ENCODE measurements around the gene NUDT21.

The NUDT21 gene

DNA sequence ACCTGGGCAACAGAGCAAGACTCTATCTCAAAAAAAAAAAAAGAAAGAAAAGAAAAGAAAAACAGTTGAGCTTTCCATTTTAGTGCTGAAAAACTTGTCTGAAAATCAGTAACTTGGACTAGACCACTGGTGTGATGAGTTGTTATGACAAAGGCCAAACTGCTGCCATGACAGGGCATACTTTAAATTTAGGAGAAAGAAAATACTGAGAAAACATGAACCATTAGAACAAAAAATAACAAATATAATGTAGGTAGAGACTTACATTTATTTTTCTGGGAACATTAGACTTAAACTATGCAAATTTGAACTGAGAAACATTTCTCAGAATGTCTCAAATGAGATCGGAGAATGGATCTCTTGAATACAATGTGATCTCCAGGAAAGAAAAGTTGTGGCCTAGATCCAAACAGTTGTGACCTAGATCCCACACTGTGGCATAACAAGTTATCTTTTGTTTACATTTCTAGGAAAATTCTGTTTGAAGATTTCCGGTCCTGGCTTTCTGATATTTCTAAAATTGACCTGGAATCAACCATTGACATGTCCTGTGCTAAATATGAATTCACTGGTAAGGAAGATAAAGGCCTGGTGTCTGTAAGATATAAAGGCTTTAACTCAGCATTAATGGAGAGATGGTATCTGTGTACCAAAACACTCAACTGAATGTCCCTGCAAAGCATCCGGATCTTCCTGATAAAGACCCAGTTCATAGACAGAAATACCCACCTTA is 11.1 kb upstream of the NUDT21 start:
- H3K4me3 ChIP-seq (ENCODE audit: low read depth, low read length), result no peak overlapping the region
- TF ChIP-seq, protein P1, sequence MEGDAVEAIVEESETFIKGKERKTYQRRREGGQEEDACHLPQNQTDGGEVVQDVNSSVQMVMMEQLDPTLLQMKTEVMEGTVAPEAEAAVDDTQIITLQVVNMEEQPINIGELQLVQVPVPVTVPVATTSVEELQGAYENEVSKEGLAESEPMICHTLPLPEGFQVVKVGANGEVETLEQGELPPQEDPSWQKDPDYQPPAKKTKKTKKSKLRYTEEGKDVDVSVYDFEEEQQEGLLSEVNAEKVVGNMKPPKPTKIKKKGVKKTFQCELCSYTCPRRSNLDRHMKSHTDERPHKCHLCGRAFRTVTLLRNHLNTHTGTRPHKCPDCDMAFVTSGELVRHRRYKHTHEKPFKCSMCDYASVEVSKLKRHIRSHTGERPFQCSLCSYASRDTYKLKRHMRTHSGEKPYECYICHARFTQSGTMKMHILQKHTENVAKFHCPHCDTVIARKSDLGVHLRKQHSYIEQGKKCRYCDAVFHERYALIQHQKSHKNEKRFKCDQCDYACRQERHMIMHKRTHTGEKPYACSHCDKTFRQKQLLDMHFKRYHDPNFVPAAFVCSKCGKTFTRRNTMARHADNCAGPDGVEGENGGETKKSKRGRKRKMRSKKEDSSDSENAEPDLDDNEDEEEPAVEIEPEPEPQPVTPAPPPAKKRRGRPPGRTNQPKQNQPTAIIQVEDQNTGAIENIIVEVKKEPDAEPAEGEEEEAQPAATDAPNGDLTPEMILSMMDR (IDR thresholded peaks at IDR 0.05; ENCODE audit: low read depth, low read length), result no peak

DNA sequence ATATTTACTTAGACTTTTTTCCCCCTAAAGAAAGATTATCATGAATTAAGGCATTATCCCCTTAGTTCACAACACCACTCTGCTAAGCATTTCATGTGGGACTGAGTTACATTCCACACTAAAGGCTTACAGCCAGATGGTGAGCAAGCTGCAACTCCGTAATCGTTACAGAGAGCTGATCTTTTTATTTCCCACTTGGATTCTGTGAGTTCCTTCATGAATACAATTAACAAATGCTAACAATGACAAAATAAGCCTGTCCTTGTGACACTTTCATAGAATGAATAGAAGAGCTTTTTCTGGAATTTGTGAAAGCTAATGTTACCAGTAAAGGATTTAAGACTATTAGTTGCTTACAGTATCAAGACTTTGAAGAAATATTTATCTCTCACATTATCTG is 9.0 kb upstream of the NUDT21 start:
- no peak overlapping the region for H3K4me3 ChIP-seq (ENCODE audit: low read depth, low read length)

DNA sequence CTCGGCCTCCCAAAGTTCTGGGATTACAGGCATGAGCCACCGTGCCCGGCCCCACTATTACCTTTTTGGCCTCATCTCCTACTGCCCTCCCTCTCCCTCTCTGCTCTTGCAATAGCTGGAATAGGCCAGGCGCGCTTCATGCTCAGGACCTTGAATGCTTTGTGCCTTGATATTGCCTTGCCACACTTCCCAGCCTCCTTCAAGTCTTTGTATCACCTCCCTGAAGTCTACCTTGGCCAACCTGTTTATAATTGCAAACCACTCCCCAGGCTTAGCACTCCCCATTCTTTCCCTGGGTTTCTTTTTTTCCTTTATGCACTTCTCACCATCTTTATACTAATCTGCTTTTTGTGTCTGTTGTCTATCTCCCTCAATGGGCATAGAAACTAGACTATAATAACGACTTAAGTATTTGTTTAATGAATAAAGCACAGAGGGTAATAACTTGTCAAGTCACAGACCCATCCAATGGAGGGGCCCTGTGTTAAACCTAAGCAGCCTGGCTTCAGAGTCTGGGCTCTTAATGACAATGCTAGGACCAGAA is 6.9 kb upstream of the NUDT21 start:
- TF ChIP-seq, protein P1 (IDR thresholded peaks at IDR 0.05; ENCODE audit: low read depth, low read length), result no peak
- H3K4me3 ChIP-seq (ENCODE audit: low read depth, low read length), result no peak overlapping the region

More for the DNA sequence above, 9.0 kb upstream of the NUDT21 start:
- TF ChIP-seq, protein P1 (IDR thresholded peaks at IDR 0.05; ENCODE audit: low read depth, low read length), result no peak

DNA sequence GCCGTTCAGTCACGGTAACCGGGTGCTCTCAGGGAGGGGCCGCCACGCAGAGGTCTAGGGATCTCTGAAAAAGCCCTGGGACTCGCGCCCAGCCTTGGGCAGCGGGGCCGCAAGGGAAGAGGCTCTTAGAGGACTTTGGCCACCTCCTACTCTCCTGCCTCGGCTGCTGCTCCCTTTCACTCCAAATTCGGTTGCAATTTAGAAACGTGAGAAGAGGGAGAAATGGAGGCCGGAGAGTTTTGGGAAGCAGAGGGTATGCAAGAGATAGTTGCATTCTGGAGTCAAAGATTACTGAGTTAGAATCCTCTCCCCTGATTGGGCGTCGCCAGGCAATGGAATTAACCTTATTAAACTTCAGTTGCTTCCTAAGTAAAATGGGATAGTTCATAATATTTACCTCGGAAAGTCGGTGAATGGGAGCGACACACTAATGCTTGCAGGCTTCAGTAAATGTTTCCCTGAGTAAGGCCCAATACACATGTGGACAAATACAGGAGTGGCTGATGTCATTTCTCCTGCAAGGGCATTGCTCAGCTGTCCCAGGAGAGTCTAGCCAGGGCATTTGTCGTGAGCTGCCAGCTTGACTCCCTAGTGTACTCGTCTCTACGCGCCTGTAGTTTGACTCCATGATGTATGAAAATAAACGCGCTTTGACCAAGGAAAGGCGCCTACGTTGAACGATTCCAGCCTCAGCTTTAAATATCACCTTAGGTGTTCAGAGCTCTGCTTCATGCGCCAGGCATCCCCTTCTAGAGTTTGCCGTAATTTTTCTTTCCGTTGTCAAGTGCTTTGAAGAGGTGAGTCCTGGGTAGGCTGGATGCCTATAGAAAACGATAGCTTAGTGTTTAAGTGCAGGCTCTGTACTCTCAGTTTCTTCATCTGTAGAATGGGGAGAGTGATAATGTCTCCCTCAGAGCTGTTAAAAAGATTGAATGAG is 889 bp upstream of the NUDT21 start:
- TF ChIP-seq, protein P1 (IDR thresholded peaks at IDR 0.05; ENCODE audit: low read depth, low read length), result no peak
- peak overlapping the region; percentile 88 for H3K4me3 ChIP-seq (ENCODE audit: low read depth, low read length)

- TF ChIP-seq, protein P1 (IDR thresholded peaks at IDR 0.05; ENCODE audit: low read depth, low read length), result no peak
- peak overlapping the region; percentile 88 for H3K4me3 ChIP-seq (ENCODE audit: low read depth, low read length)
Measured at GRCh38 chr16:56450275-56450985, 702 bp downstream of the NUDT21 start.

DNA sequence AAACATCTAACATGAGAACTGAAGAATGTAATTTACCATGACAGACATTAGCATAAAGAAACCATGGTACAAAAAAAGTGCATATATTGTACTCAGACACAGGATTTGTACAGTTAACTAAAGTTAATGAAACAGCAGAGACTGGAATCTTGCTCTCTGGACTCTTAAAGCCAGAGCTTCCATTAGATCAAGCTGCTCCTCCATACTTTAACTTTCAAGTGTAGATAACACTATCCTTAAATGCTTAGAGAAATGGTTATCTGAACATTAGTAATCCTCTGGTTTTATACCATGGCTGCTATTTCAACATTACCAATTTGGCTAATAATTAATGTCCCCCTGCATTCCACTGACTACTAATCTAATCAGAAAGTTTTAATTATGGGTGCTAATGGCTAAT is 3.1 kb downstream of the NUDT21 start:
- TF ChIP-seq, protein P1 (IDR thresholded peaks at IDR 0.05; ENCODE audit: low read depth, low read length), result no peak
- H3K4me3 ChIP-seq (ENCODE audit: low read depth, low read length), result no peak overlapping the region

All from WI38 (cell line).